ENCODE data around the gene CBY3. TPM values are rescaled to one million over a fixed set of nuclear protein-coding genes. Genes with fewer than 3 reads are reported as not detected.
"Not testable (repeated sequence)": the region's sequence is repeated elsewhere in the genome, so short reads cannot be mapped to it uniquely, and the experiment has no call there.

Gene CBY3
- polyA plus RNA-seq, 2 of the 4 experiments (the other 2 are of a cell fraction): not detected

DNA sequence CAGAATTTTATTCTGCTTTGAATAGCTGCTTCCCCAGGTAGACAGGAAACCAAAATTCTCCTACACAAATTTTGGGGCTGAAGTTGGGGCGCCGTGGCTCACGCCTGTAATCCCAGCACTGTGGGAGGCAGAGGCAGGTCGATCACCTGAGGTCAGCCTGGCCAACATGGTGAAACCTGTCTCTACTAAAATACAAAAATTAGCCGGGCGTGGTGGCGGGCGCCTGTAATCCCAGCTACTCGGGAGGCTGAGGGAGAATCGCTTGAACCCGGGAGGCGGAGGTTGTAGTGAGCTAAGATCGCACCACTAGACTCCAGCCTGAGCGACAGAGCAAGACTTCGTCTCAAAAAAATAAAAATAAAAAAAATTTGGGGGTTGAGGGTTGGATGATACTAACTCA lies 16.7 kb upstream of the CBY3 start:
- H3K27ac ChIP-seq: peak overlapping the region; percentile 95 to 97
- ATAC-seq; CTCF ChIA-PET; FAIRE-seq; H3K9me3 ChIP-seq; DNase-seq (ENCODE audit: low read depth in 1 of 2, low spot score in 1 of 2): not testable (repeated sequence)
- H3K4me3 ChIP-seq: peak overlapping the region; percentile 61
- H3K4me1 ChIP-seq: peaks cover 12% of the 10 kb centered on the region; the same call in 1 of the 3 replicates
- H3K4me2 ChIP-seq: peak overlapping the region; percentile 76
- peak; percentile 16; the same call in 1 of the 2 replicates for TF ChIP-seq RARB (CRISPR knock-in tag; IDR thresholded peaks at IDR 0.05)
- POLR2A ChIA-PET: interaction anchor here (0.9 to 1.8 kb wide), 2 partner anchors 69 to 74 kb away, joined by 3 to 13 read pairs; partner anchors contain the start of gene HNRNPH1
- WGBS (ENCODE audit: missing lambda C conversion rate): 91% methylated on average over 15 of the region's 15 CpGs

DNA sequence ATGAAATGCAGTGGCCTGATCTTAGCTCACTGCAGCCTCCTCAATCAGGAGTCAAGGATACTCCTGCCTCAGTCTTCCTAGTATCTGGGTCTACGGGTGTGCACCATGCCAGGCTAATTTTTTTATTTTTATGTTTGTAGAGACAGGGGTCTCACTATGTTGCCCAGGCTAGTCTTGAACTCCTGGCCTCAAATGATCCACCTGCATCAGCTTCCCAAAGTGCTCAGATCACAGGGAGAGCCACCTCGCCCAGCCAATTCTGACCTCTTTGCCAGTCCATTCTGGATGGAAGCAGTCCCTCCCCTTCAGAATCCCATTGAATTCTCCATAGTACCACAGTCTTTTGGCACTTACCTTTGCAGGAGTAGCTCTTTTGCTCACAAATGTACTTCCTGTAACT lies 16.3 kb upstream of the CBY3 start:
- TF ChIP-seq ZSCAN20 (CRISPR knock-in tag; IDR thresholded peaks at IDR 0.05) (no peak), EHMT2 (IDR thresholded peaks at IDR 0.05; ENCODE audit: low read depth) (no peak), RAD21 (conservative IDR thresholded peaks at IDR 0.05 in 1 of 2, IDR thresholded peaks at IDR 0.05 in 1 of 2) (no peak), BHLHE40 (IDR thresholded peaks at IDR 0.05; ENCODE audit: low read depth, low read length) (no peak), KDM1A (IDR thresholded peaks at IDR 0.05; ENCODE audit: low read depth) (no peak), HDAC2 (IDR thresholded peaks at IDR 0.05) (no peak), MAZ (IDR thresholded peaks at IDR 0.05; ENCODE audit: borderline replicate concordance, low read depth, low read length) (no peak), MYC (IDR thresholded peaks at IDR 0.05; ENCODE audit: borderline replicate concordance, low read length) (no peak), NFE2L2 (conservative IDR thresholded peaks at IDR 0.05; ENCODE audit: low read length) (no peak), HOXB13 (CRISPR knock-in tag; IDR thresholded peaks at IDR 0.05; ENCODE audit: low read depth) (no peak), HEYL (CRISPR knock-in tag; IDR thresholded peaks at IDR 0.05) (no peak), JUNB (IDR thresholded peaks at IDR 0.05) (no peak), CHD2 (IDR thresholded peaks at IDR 0.05; ENCODE audit: low read length, partially characterized antibody) (no peak), FOSB (CRISPR knock-in tag; IDR thresholded peaks at IDR 0.05) (no peak), RNF2 (IDR thresholded peaks at IDR 0.05; ENCODE audit: borderline replicate concordance, low read depth) (no peak), RFX5 (IDR thresholded peaks at IDR 0.05) (no peak), ESRRA (IDR thresholded peaks at IDR 0.05; ENCODE audit: borderline replicate concordance, low read length) (no peak)
- TF ChIP-seq, protein P1, sequence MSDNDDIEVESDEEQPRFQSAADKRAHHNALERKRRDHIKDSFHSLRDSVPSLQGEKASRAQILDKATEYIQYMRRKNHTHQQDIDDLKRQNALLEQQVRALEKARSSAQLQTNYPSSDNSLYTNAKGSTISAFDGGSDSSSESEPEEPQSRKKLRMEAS (IDR thresholded peaks at IDR 0.05): no peak
- TF ChIP-seq, protein P2, sequence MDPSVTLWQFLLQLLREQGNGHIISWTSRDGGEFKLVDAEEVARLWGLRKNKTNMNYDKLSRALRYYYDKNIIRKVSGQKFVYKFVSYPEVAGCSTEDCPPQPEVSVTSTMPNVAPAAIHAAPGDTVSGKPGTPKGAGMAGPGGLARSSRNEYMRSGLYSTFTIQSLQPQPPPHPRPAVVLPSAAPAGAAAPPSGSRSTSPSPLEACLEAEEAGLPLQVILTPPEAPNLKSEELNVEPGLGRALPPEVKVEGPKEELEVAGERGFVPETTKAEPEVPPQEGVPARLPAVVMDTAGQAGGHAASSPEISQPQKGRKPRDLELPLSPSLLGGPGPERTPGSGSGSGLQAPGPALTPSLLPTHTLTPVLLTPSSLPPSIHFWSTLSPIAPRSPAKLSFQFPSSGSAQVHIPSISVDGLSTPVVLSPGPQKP (IDR thresholded peaks at IDR 0.05; ENCODE audit: low read depth, low read length): no peak
- TF ChIP-seq, protein P3, sequence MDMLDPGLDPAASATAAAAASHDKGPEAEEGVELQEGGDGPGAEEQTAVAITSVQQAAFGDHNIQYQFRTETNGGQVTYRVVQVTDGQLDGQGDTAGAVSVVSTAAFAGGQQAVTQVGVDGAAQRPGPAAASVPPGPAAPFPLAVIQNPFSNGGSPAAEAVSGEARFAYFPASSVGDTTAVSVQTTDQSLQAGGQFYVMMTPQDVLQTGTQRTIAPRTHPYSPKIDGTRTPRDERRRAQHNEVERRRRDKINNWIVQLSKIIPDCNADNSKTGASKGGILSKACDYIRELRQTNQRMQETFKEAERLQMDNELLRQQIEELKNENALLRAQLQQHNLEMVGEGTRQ (IDR thresholded peaks at IDR 0.05): no peak
- CTCF ChIA-PET: interaction anchor here (0.6 kb wide), 1 partner anchor 21 kb away, joined by 3 read pairs; no protein-coding TSS in a partner anchor
- no peak for FAIRE-seq
- DNase-seq (ENCODE audit: low read depth in 1 of 2, low spot score in 1 of 2): no peak
- H3K9me3 ChIP-seq: no peaks in the 10 kb centered on the region
- H3K4me1 ChIP-seq: peaks cover 12% of the 10 kb centered on the region; the same call in 1 of the 3 replicates
- POLR2A ChIA-PET: interaction anchor here (0.9 to 1.8 kb wide), 2 partner anchors 69 to 74 kb away, joined by 3 to 13 read pairs; partner anchors contain the start of gene HNRNPH1
- H3K4me3 ChIP-seq: no peak overlapping the region; the same call in 2 of the 3 replicates
- 95% methylated on average over 2 of the region's 2 CpGs for WGBS (ENCODE audit: missing lambda C conversion rate)
- H3K27ac ChIP-seq: peak overlapping the region; percentile 95 to 97
- ATAC-seq: no peak
- peak overlapping the region; percentile 76 for H3K4me2 ChIP-seq

DNA sequence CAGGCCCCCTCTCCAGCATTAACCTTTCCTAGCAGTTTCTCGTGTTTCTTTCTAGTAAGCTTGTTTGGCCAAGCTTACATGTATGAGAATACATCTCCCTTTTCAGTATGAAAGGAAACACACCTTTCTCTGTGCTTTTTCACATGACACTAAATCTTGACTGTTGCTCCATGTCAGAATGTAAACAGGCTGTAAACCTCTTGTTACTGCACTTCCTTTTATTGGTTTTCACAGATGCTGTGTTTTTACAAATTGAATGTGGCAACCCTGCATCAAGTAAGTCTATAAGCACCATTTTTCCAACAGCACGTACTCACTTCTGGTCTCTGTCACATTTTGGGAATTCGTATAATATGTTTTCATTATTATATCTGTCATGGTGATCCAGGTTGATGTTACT lies 15.8 kb upstream of the CBY3 start:
- CTCF ChIA-PET: interaction anchor here (0.6 to 0.9 kb wide), 2 partner anchors 17 to 20 kb away, joined by 3 read pairs; no protein-coding TSS in a partner anchor
- FAIRE-seq: no peak
- Histone ChIP-seq H3K4me1 (peaks cover 12% of the 10 kb centered on the region; the same call in 1 of the 3 replicates), H3K27ac (no peak overlapping the region), H3K4me2 (peak overlapping the region; percentile 5; the same call in 1 of the 3 replicates), H3K4me3 (no peak overlapping the region), H3K9me3 (no peaks in the 10 kb centered on the region)
- 96% methylated on average over 3 of the region's 3 CpGs for WGBS (ENCODE audit: missing lambda C conversion rate)
- ATAC-seq: no peak
- POLR2A ChIA-PET: interaction anchor here (1.8 kb wide), 1 partner anchor 73 kb away, joined by 13 read pairs; the partner anchor contains the start of gene HNRNPH1
- DNase-seq (ENCODE audit: low read depth in 1 of 2, low spot score in 1 of 2): no peak
- TF ChIP-seq PHF8 (IDR thresholded peaks at IDR 0.05; ENCODE audit: borderline replicate concordance, low read depth): no peak
- TF ChIP-seq, protein P4, sequence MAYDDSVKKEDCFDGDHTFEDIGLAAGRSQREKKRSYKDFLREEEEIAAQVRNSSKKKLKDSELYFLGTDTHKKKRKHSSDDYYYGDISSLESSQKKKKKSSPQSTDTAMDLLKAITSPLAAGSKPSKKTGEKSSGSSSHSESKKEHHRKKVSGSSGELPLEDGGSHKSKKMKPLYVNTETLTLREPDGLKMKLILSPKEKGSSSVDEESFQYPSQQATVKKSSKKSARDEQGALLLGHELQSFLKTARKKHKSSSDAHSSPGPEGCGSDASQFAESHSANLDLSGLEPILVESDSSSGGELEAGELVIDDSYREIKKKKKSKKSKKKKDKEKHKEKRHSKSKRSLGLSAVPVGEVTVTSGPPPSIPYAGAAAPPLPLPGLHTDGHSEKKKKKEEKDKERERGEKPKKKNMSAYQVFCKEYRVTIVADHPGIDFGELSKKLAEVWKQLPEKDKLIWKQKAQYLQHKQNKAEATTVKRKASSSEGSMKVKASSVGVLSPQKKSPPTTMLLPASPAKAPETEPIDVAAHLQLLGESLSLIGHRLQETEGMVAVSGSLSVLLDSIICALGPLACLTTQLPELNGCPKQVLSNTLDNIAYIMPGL (CRISPR knock-in tag; IDR thresholded peaks at IDR 0.05; ENCODE audit: borderline replicate concordance): no peak
- TF ChIP-seq BHLHE40 (IDR thresholded peaks at IDR 0.05; ENCODE audit: low read depth, low read length): no peak
- no peak for TF ChIP-seq RCOR1 (IDR thresholded peaks at IDR 0.05; ENCODE audit: low read depth, low read length)
- no peak for TF ChIP-seq KDM1A (IDR thresholded peaks at IDR 0.05; ENCODE audit: low read depth)
- TF ChIP-seq ZC3H11A (IDR thresholded peaks at IDR 0.05): no peak
- TF ChIP-seq, protein P5, sequence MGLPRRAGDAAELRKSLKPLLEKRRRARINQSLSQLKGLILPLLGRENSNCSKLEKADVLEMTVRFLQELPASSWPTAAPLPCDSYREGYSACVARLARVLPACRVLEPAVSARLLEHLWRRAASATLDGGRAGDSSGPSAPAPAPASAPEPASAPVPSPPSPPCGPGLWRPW (IDR thresholded peaks at IDR 0.05): no peak
